Fibroblast of mammary gland (primary cell): ENCODE data around the gene NOC2L.

Experiments used
- DNase-seq: peaks from one replicate; pipeline ENCODE4 v3.0.0-alpha.2; 2010; ENCODE audit warnings: low read depth
- H3K4me3 ChIP-seq: 2 replicates; pipeline ENCODE4 v1.5.1; 2011; ENCODE audit warnings: low read depth, mild to moderate bottlenecking, low read length, moderate library complexity; ENCODE audit not compliant: control insufficient read depth
- CTCF ChIP-seq: conservative IDR thresholded peaks from 2 replicates; pipeline ENCODE4 v1.5.1; 2011; ENCODE audit warnings: low read depth, low read length, inconsistent platforms; ENCODE audit not compliant: control insufficient read depth, insufficient read depth

Gene NOC2L

GRCh38 chr1:955474-955873 is 3.6 kb downstream of the NOC2L start:
- no peak overlapping the region for H3K4me3 ChIP-seq
- no peak for TF ChIP-seq CTCF
- DNase-seq, result no peak

DNA sequence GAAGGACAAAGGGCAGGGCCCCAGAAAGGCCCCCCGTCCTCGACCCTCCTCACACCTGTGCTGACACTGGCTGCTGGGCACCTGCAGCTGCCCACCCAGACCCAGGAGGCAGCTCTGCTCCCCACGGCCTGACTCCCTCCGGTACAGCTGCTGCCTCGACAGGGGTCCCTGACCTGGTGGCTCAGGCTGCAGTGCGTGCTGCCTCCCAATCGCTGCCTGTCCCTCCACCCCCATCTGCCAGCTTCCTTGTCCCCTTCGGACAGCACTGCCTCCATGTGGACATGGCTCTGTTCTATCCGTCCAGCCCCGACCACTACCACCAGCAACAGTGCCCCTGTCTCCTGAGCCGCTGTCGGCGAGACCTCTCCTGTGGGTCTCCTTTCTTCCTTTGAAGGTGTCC is 4.1 kb downstream of the NOC2L start:
- H3K4me3 ChIP-seq, result no peak overlapping the region
- DNase-seq, result no peak
- no peak for TF ChIP-seq CTCF

DNA sequence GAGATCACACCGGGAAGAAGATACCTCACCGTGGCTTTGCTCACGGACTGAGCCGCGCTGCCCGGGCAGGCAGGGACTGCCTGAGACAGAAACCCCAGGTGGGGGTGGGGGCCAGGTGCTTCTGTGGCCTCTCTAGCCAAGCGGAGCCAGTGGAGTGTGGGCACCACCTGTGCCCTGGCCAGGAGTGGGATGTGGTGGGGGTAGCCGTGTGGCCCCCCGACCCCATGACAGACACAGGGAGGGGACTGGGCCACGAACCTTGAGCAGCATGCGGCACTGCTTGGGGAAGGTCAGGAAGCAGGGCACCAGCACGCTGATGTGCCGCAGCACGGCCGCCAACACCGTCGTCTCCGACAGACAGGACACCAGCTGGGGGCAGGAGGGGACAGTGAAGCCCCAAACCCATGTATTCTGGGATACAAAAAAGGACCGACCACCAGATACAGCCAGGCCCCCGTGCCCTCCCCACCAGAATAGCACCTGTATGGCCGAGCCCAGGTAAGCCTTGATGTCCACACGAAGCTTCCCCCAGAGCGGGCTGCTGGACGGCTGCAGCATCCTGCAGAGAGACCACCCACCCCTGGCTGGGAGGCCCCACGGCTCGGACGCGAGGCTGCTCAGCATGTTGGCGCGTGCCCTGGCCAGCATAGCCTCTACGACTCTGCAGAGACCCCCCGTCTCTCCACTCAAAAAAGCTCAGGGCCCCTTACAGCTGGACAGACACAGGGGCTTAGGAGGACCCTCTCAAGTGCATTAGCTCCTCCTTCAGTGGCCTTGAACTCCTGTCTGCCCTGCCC is 5.3 kb downstream of the NOC2L start:
- no peak overlapping the region for H3K4me3 ChIP-seq
- TF ChIP-seq CTCF, result no peak
- no peak for DNase-seq

DNA sequence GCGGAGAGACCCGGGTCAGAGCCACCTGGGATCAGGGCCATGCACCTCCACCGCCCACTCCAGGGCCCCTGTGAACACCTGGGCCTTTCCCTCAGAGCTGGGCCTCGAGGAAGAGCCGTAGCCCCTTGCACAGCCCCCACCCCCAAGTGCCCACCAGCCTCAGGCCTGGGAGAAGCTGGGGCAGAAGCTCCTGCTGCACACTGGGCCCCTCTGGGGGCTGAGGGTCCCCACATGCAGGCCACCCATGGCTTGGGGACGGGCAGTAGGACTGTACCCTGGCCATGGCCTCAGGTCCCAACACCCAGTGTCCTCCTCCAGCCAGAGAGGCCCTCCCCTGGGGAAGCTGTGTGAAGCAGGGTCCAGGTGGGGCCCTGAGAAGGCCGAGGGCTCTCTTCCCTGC is 6.5 kb downstream of the NOC2L start:
- no peak for DNase-seq
- no peak for TF ChIP-seq CTCF
- H3K4me3 ChIP-seq, result no peak overlapping the region

DNA sequence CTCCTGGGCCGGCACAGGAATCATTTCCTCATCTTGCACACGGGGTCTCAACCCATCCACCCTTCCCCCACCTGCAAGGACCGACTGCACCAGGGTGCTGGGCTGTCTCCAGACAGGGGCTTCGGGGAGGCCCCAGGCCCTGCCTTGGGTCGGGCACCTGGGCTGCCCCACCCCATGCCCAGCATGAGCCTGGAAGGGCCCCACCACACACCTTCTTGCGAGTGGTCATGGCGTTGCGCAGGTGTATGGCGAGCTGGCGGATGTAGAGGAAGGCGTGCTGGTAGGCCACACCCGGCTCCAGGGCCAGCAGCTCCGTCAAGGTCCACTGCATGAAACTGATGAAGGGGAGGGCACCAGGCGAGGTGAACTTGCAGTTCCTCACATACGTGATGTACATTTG is 6.9 kb downstream of the NOC2L start:
- TF ChIP-seq CTCF, result no peak
- DNase-seq, result no peak
- no peak overlapping the region for H3K4me3 ChIP-seq

GRCh38 chr1:951364-951763 is 7.7 kb downstream of the NOC2L start:
- TF ChIP-seq CTCF, result peak; percentile 38
- peak; percentile 33 for DNase-seq
- H3K4me3 ChIP-seq, result no peak overlapping the region
